ENCODE measurements around the gene BTN3A1.
A peak's percentile ranks its signal among the peaks of the same experiment; 100 is the strongest.
"Not testable (repeated sequence)": the region's sequence is repeated elsewhere in the genome, so short reads cannot be mapped to it uniquely, and the experiment has no call there.

Gene BTN3A1

GRCh38 chr6:26441977-26442376 lies 39.9 kb downstream of the BTN3A1 start:
- peak; percentile 31 for DNase-seq (ENCODE audit: low spot score)

GRCh38 chr6:26445934-26446667 lies 44.0 kb downstream of the BTN3A1 start:
- DNase-seq (ENCODE audit: low spot score): no peak

- DNase-seq (ENCODE audit: low spot score): no peak
Observed at GRCh38 chr6:26447257-26447656, 45.2 kb downstream of the BTN3A1 start.

- no peak for DNase-seq (ENCODE audit: low spot score)
Observed at GRCh38 chr6:26450240-26450639, 48.2 kb downstream of the BTN3A1 start.

- no peak for DNase-seq (ENCODE audit: low spot score)
Observed at GRCh38 chr6:26452631-26453235, 50.7 kb downstream of the BTN3A1 start.

- no peak for DNase-seq (ENCODE audit: low spot score)
Observed at GRCh38 chr6:26454631-26455030, 52.6 kb downstream of the BTN3A1 start.

GRCh38 chr6:26455357-26455970 lies 53.4 kb downstream of the BTN3A1 start:
- DNase-seq (ENCODE audit: low spot score): no peak

GRCh38 chr6:26457264-26457805 lies 55.3 kb downstream of the BTN3A1 start:
- DNase-seq (ENCODE audit: low spot score): no peak

GRCh38 chr6:26457806-26458688 lies 56.0 kb downstream of the BTN3A1 start, which contains the start of gene BTN2A1:
TSS of gene BTN2A1 (plus strand) at chr6:26457955. CDS start at chr6:26458637, 682 bp downstream.
- peak; percentile 99 for DNase-seq (ENCODE audit: low spot score)

- DNase-seq (ENCODE audit: low spot score): peak; percentile 83
Observed at GRCh38 chr6:26459023-26459810, 57.1 kb downstream of the BTN3A1 start.

- not testable (repeated sequence) for DNase-seq (ENCODE audit: low spot score)
Observed at GRCh38 chr6:26461353-26461752, 59.3 kb downstream of the BTN3A1 start.

- no peak for DNase-seq (ENCODE audit: low spot score)
Observed at GRCh38 chr6:26464014-26464413, 61.9 kb downstream of the BTN3A1 start.

GRCh38 chr6:26464416-26465131 lies 62.5 kb downstream of the BTN3A1 start:
- DNase-seq (ENCODE audit: low spot score): no peak

All from cerebellar cortex (tissue), 1 donor.